GF-D8 (cell line): ENCODE results near the gene EIF1AX.
"Not testable (repeated sequence)": the region's sequence is repeated elsewhere in the genome, so short reads cannot be mapped to it uniquely, and the experiment has no call there.

Experiments
- DNase-seq: peaks from one replicate; lab custom pipeline; 2025; lab: John Stamatoyannopoulos, UW

The EIF1AX gene

GRCh38 chrX:20126833-20127232 is 14.8 kb downstream of the EIF1AX start:
- not testable (repeated sequence) for DNase-seq

DNA sequence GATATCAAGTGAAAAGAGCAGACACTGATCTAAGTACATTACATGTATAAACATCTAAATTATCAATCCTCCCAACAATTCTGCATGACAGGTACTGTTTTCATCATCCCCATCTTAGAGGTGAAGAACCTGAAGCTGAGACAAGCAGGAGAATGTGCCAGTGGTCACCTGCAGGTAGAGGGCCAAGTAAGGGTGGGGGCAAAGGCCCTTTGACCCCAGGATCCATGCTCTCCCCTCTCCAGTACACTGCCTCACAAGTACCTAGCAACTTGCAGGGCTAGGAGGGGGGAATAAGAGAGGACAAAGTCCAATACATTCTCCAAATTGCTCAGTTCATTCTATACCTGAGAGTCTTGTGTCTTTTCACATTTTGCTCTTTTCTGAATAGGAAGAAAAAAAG is 16.7 kb downstream of the EIF1AX start:
- no peak for DNase-seq

- no peak for DNase-seq
These were observed 23.4 kb downstream of the EIF1AX start for GRCh38 chrX:20118065-20118824.

DNA sequence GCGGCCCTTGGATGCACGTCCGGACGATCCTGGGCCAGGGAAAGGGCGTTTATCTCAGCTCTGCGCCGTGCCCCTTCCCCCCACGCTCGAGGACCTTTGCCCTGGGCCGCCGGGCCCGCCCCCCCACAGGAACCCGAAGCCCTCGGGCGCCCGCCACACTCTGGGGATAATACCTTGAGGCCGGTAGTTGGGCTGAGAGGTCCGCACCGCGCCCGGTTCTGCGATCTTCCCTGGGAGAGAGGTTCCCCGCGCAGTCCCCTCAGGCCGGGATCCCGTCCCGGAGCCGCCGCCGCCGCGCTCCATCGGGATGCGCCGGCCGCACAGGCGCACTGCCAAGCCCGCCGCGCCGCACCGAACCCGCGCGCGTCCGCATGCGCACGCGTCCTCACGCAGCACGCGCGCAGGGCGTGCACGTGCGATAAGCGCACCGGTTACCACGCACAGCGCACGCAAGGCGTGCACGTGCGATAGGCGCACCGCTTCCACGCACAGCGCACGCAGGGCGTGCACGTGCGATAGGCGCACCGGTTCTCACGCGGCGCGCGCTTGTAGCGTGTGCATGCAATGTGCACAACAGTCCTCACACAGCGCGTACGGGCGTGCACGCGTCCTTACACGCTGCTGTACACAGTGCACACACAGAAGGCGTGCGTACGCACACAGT is 24.9 kb downstream of the EIF1AX start, which contains the start of gene MAP7D2:
MAP7D2 (minus strand) TSS at position 331 of the 664 bp plus-strand sequence; CDS start at position 303, 28 bp downstream.
- DNase-seq, result no peak

GRCh38 chrX:20116087-20116576 is 25.5 kb downstream of the EIF1AX start:
- no peak for DNase-seq

- no peak for DNase-seq
These were observed 29.4 kb downstream of the EIF1AX start for GRCh38 chrX:20112022-20112774.

DNA sequence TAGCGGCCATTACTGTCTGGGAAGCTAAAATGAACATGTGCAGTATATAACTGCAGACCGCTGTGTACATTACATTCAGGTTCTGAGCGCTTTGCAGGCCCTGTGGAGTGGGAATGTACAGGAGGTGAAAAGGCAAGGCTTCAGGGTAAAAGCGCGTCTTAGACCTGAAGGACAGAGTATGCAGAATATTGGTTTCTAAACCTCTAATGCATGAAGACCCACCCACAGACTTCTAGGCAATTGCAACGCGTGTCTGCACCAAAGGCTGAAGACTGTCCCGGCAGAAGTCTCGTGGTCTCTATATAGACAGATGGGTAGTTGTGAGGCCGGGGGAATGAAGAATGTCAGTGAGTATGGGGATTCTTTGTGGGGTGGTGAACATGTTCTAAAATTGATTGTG is 30.4 kb downstream of the EIF1AX start:
- DNase-seq, result no peak

DNA sequence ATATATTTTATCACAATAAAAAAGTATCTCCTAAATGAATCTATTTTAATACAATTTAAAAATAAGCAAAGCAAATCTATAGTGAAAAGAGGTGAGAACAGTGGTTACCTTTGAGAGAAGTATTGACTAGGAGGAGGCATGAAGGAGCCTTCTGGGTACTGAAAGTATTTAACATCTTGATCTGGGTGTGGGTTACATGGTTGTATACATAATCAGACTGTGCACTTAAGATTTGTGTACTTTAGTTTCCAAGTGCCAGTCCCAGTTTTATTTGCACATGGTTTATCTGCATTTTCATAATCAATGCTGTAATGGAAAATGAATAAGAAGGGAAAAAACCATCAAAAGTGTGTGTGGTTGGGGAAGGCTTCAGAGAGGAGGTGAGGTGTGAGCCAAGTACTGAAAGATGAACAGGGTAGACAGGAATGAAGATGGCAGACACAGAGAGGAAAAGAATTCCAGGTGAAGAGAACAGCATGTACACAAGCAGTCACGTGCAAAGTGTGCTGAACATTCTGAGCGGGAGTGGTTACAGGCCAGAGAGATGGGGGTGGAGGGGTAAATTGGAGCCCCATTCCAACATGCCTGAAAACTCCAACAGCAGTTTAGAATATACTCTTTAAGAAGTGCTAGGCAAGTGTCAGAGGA is 39.6 kb downstream of the EIF1AX start:
- no peak for DNase-seq

GRCh38 chrX:20091499-20091898 is 50.1 kb downstream of the EIF1AX start:
- DNase-seq, result no peak

GRCh38 chrX:20089845-20090244 is 51.8 kb downstream of the EIF1AX start:
- no peak for DNase-seq

GRCh38 chrX:20080277-20080676 is 61.4 kb downstream of the EIF1AX start:
- DNase-seq, result no peak
